GM23338 (cell line): Measurements from ENCODE around the gene CHEK1. TPM values are rescaled to one million over a fixed set of nuclear protein-coding genes. Genes with fewer than 3 reads are reported as not detected.

Source experiments
- ATAC-seq: fragments of 200-7000 bp; cut with Tn5 transposase; 3 replicates; pipeline ENCODE4 v1.9.1; 2020
- DNase-seq: peaks from one replicate; pipeline ENCODE4 v3.0.0-alpha.2; 2015; ENCODE audit warnings: low spot score
- H2AFZ ChIP-seq: fragments of 200-600 bp; sonication (generic); 2 replicates; pipeline ENCODE4 v1.8.0; 2016; ENCODE audit warnings: antibody characterized with exemption, mild to moderate bottlenecking, moderate library complexity
- H3F3A ChIP-seq: fragments of 200-600 bp; sonication (generic); replicated peaks from 2 replicates; pipeline ENCODE4 v1.8.0; 2017; ENCODE audit warnings: antibody characterized with exemption, mixed run types, low read depth
- H3K27ac ChIP-seq: fragments of 200-600 bp; sonication (generic); 2 replicates; pipeline ENCODE4 v1.6.1; 2016; ENCODE audit warnings: low read depth
- H3K27me3 ChIP-seq: fragments of 200-600 bp; sonication (generic); 2 replicates; pipeline ENCODE4 v1.8.0; 2016; ENCODE audit warnings: mild to moderate bottlenecking, mixed run types, moderate library complexity; ENCODE audit not compliant: insufficient read depth
- H3K36me3 ChIP-seq: fragments of 200-600 bp; sonication (generic); 2 replicates; pipeline ENCODE4 v1.8.0; 2016; ENCODE audit warnings: mild to moderate bottlenecking; ENCODE audit not compliant: insufficient read depth
- H3K4me1 ChIP-seq: fragments of 200-600 bp; sonication (generic); 2 replicates; pipeline ENCODE4 v1.8.0; 2016; ENCODE audit warnings: mild to moderate bottlenecking, moderate library complexity; ENCODE audit not compliant: insufficient read depth
- H3K4me2 ChIP-seq: fragments of 200-600 bp; sonication (generic); 2 replicates; pipeline ENCODE4 v1.7.1; 2017; ENCODE audit warnings: mixed run types
- H3K4me3 ChIP-seq: fragments of 200-600 bp; sonication (generic); 2 replicates; pipeline ENCODE4 v1.6.1; 2016; ENCODE audit warnings: mixed run types
- H3K79me2 ChIP-seq: fragments of 200-600 bp; sonication (generic); replicated peaks from 2 replicates; pipeline ENCODE4 v1.8.0; 2017; ENCODE audit warnings: mild to moderate bottlenecking; ENCODE audit not compliant: insufficient read depth
- H3K9me2 ChIP-seq: fragments of 200-600 bp; sonication (generic); 2 replicates; pipeline ENCODE4 v1.8.0; 2017; ENCODE audit not compliant: insufficient read depth
- H4K20me1 ChIP-seq: fragments of 200-600 bp; sonication (generic); replicated peaks from 2 replicates; pipeline ENCODE4 v1.8.0; 2017; ENCODE audit warnings: mild to moderate bottlenecking; ENCODE audit not compliant: insufficient read depth
- H3K27ac Mint-ChIP-seq: 2 replicates; pipeline ENCODE4 v1.8.0; 2020; ENCODE audit warnings: inconsistent platforms, mild to moderate bottlenecking, moderate library complexity, mixed read lengths
- H3K27me3 Mint-ChIP-seq: 3 replicates; pipeline ENCODE4 v1.8.0; 2022; ENCODE audit warnings: low read depth, mild to moderate bottlenecking, moderate library complexity, mixed read lengths, inconsistent platforms; ENCODE audit not compliant: insufficient read depth, poor library complexity
- H3K36me3 Mint-ChIP-seq: 3 replicates; pipeline ENCODE4 v1.8.0; 2021; ENCODE audit warnings: low read depth, mild to moderate bottlenecking, inconsistent platforms, moderate library complexity, mixed read lengths
- H3K4me1 Mint-ChIP-seq: 3 replicates; pipeline ENCODE4 v1.8.0; 2020; ENCODE audit warnings: mild to moderate bottlenecking, inconsistent platforms, mixed read lengths
- H3K4me3 Mint-ChIP-seq: 3 replicates; pipeline ENCODE4 v1.8.0; 2021; ENCODE audit warnings: moderate library complexity, mild to moderate bottlenecking, inconsistent platforms, mixed read lengths
- H3K9me3 Mint-ChIP-seq: 3 replicates; pipeline ENCODE4 v1.8.0; 2020; ENCODE audit warnings: moderate library complexity, mild to moderate bottlenecking, inconsistent platforms, mixed read lengths
- CREB1 ChIP-seq: fragments of 250-450 bp; sonication (Bioruptor Pico); IDR thresholded peaks from 2 replicates; pipeline ENCODE4 v1.5.0; 2020; ENCODE audit warnings: low read depth, mild to moderate bottlenecking, moderate library complexity
- CTCF ChIP-seq, 2 experiments: fragments of 200-600 bp in 1 of 2; sonication (generic) in 1 of 2; conservative IDR thresholded peaks; 2 replicates each; pipeline versions ENCODE4 v1.5.1 to v1.6.1; 2016 to 2017; ENCODE audit warnings: antibody characterized with exemption in 2 of 2, low read depth in 2 of 2, mild to moderate bottlenecking in 2 of 2, moderate library complexity in 1 of 2
- ETS1 ChIP-seq: IDR thresholded peaks from 2 replicates; pipeline ENCODE4 v1.6.1; 2016; ENCODE audit warnings: antibody characterized with exemption
- EZH2 ChIP-seq: fragments of 200-600 bp; sonication (generic); IDR thresholded peaks from one replicate; pipeline ENCODE4 v1.8.0; 2017; ENCODE audit warnings: antibody characterized with exemption, mild to moderate bottlenecking, low read depth; ENCODE audit not compliant: unreplicated experiment
- EZH2phosphoT487 ChIP-seq: fragments of 200-600 bp; sonication (generic); IDR thresholded peaks from one replicate; pipeline ENCODE4 v1.8.1; 2018; ENCODE audit warnings: antibody characterized with exemption; ENCODE audit not compliant: unreplicated experiment
- JUNB ChIP-seq: IDR thresholded peaks from one replicate; pipeline ENCODE4 v1.6.1; 2016; ENCODE audit warnings: antibody characterized with exemption; ENCODE audit not compliant: unreplicated experiment
- NANOG ChIP-seq: IDR thresholded peaks from 2 replicates; pipeline ENCODE4 v1.6.1; 2016; ENCODE audit warnings: antibody characterized with exemption, borderline replicate concordance
- POLR2AphosphoS5 ChIP-seq: IDR thresholded peaks from 2 replicates; pipeline ENCODE4 v1.6.1; 2016; ENCODE audit warnings: antibody characterized with exemption, low read depth
- REST ChIP-seq: IDR thresholded peaks from one replicate; pipeline ENCODE4 v1.6.1; 2018; ENCODE audit warnings: antibody characterized with exemption; ENCODE audit not compliant: unreplicated experiment
- STAT1 ChIP-seq: IDR thresholded peaks from one replicate; pipeline ENCODE4 v1.6.1; 2016; ENCODE audit warnings: antibody characterized with exemption; ENCODE audit not compliant: unreplicated experiment
- ZNF114 ChIP-seq: fragments of 250-450 bp; sonication (Bioruptor Pico); IDR thresholded peaks from 2 replicates; pipeline ENCODE4 v1.5.0; 2020; ENCODE audit warnings: mild to moderate bottlenecking, moderate library complexity
- ZNF331 ChIP-seq: fragments of 250-450 bp; sonication (Bioruptor Pico); IDR thresholded peaks from 2 replicates; pipeline ENCODE4 v1.5.0; 2020; ENCODE audit warnings: low read depth, mild to moderate bottlenecking, moderate library complexity
- ZNF462 ChIP-seq: fragments of 250-450 bp; sonication (Bioruptor Pico); IDR thresholded peaks from 2 replicates; pipeline ENCODE4 v1.5.0; 2020; ENCODE audit warnings: mild to moderate bottlenecking, moderate library complexity
- polyA plus RNA-seq: library from polyadenylated mRNA; unstranded; fragments of >200 nt; fragmentation: Nextera tagmentation; extraction: Ambion mirVana; gene quantifications from 2 replicates; pipeline ENCODE4 v1.2.1, GENCODE V29; 2016
- total RNA-seq: library from RNA; depleted of rRNA; stranded (reverse); fragments of >200 nt; shearing (Covaris generic); gene quantifications from 2 replicates; pipeline ENCODE4 v1.2.3, GENCODE V29; 2014

Gene CHEK1
- total and polyA plus RNA-seq, 2 experiments from 2014 or later: 90.0 to 102 TPM

GRCh38 chr11:125645871-125646270 is 20.9 kb downstream of the CHEK1 start:
- TF ChIP-seq EZH2phosphoT487 (no peak), NANOG (no peak), ZNF462 (CRISPR knock-in tag) (no peak), EZH2 (no peak), POLR2AphosphoS5 (no peak), STAT1 (no peak), ETS1 (no peak), REST (no peak), CTCF (conservative IDR thresholded peaks at IDR 0.05; ENCODE audit: low read depth in 2 of 2) (no peak), ZNF331 (CRISPR knock-in tag) (no peak), ZNF114 (CRISPR knock-in tag) (no peak), JUNB (no peak), CREB1 (CRISPR knock-in tag) (no peak)
- Mint-ChIP-seq H3K27ac (no peak overlapping the region), H3K4me3 (no peak overlapping the region), H3K9me3 (no peaks in the 10 kb centered on the region), H3K36me3 (peaks cover 83% of the 10 kb centered on the region), H3K4me1 (no peaks in the 10 kb centered on the region), H3K27me3 (no peaks in the 10 kb centered on the region)
- ATAC-seq (no peak), DNase-seq (no peak)
- Histone ChIP-seq H3K79me2 (peaks cover 68% of the 10 kb centered on the region), H3K4me2 (no peak overlapping the region), H3K4me3 (no peak overlapping the region), H3K4me1 (no peaks in the 10 kb centered on the region), H3K27ac (no peak overlapping the region), H3K36me3 (peaks cover 60% of the 10 kb centered on the region), H3K9me2 (no peaks in the 10 kb centered on the region), H3F3A (no peaks in the 10 kb centered on the region), H2AFZ (no peak overlapping the region), H4K20me1 (peaks cover 24% of the 10 kb centered on the region; the same call in 1 of the 2 replicates), H3K27me3 (no peaks in the 10 kb centered on the region)
